ENCODE data around the gene C9orf72. TPM values are rescaled to one million over a fixed set of nuclear protein-coding genes. Genes with fewer than 3 reads are reported as not detected.

C9orf72 gene
- total RNA-seq, 1 donor from 2014 or later = 17.1 TPM

GRCh38 chr9:27499451-27499850 is 73.8 kb downstream of the C9orf72 start:
- intact Hi-C loops (cut with DNase I) = no loop called here

GRCh38 chr9:27497883-27498417 is 75.3 kb downstream of the C9orf72 start:
- intact Hi-C loops (cut with DNase I) = no loop called here
- H3K4me3 ChIP-seq = no peak overlapping the region
- TF ChIP-seq CTCF (IDR thresholded peaks at IDR 0.05) = no peak
- no peaks in the 10 kb centered on the region for H3K4me1 ChIP-seq
- DNase-seq (ENCODE audit: low spot score in 2 of 2) = no peak
- no peak overlapping the region for H3K27ac ChIP-seq
- no peaks in the 10 kb centered on the region for H3K9me3 ChIP-seq
- no peaks in the 10 kb centered on the region for H3K27me3 ChIP-seq
- no peaks in the 10 kb centered on the region for H3K36me3 ChIP-seq

More at GRCh38 chr9:27499451-27499850, 73.8 kb downstream of the C9orf72 start:
- Histone ChIP-seq H3K9me3 (no peaks in the 10 kb centered on the region), H3K27ac (no peak overlapping the region), H3K4me1 (no peaks in the 10 kb centered on the region), H3K4me3 (no peak overlapping the region), H3K36me3 (no peaks in the 10 kb centered on the region), H3K27me3 (no peaks in the 10 kb centered on the region)
- TF ChIP-seq CTCF (IDR thresholded peaks at IDR 0.05) = no peak
- no peak for DNase-seq (ENCODE audit: low spot score in 2 of 2)

Other genes starting within 250 kb of the C9orf72 start
- not detected for gene IFNK, start 49.2 kb downstream of the C9orf72 start, total RNA-seq
- 2.4 TPM for gene MOB3B, start 43.7 kb downstream of the C9orf72 start, total RNA-seq